Heart left ventricle (tissue), 16 donors: Measurements from ENCODE around the gene UBE4A. TPM values are rescaled to one million over a fixed set of nuclear protein-coding genes. Genes with fewer than 3 reads are reported as not detected.

Experiments
- ATAC-seq, 4 donors: fragments of 200-7000 bp; cut with Tn5 transposase; one replicate each; pipeline ENCODE4 v1.9.1; 2020 to 2022; ENCODE audit warnings: moderate library complexity in 4 of 4, mild to moderate bottlenecking in 3 of 4, moderate number of reproducible peaks in 1 of 4
- DNase-seq, 5 donors: peaks; one replicate each; pipeline ENCODE4 v3.0.0-alpha.2; 2020
- H3K27ac ChIP-seq, 12 donors: fragments of 200-600 bp; sonication (generic) in 4 of 12; one replicate each; pipeline versions ENCODE4 v1.5.0 to v1.8.0; 2016 to 2022; ENCODE audit warnings: mild to moderate bottlenecking in 2 of 12
- H3K27me3 ChIP-seq, 9 donors: fragments of 200-600 bp; sonication (generic) in 2 of 9; one replicate each; pipeline versions ENCODE4 v1.5.1 to v1.8.0; 2016 to 2022; ENCODE audit warnings: mild to moderate bottlenecking in 3 of 9
- H3K36me3 ChIP-seq, 9 donors: fragments of 200-600 bp; sonication (generic) in 2 of 9; one replicate each; pipeline versions ENCODE4 v1.5.0 to v1.8.0; 2018 to 2022; ENCODE audit warnings: mild to moderate bottlenecking in 2 of 9
- H3K4me1 ChIP-seq, 12 donors: fragments of 200-600 bp; sonication (generic) in 4 of 12; one replicate each; pipeline versions ENCODE4 v1.5.0 to v1.8.0; 2016 to 2022; ENCODE audit warnings: mild to moderate bottlenecking in 3 of 12
- H3K4me3 ChIP-seq, 12 donors: fragments of 200-600 bp; sonication (generic) in 4 of 12; one replicate each; pipeline versions ENCODE4 v1.5.0 to v1.8.0; 2017 to 2022; ENCODE audit warnings: mild to moderate bottlenecking in 9 of 12, moderate library complexity in 4 of 12
- H3K9me3 ChIP-seq, 12 donors: fragments of 200-600 bp; sonication (generic) in 4 of 12; one replicate each; pipeline versions ENCODE4 v1.5.0 to v1.8.0; 2016 to 2022; ENCODE audit warnings: mild to moderate bottlenecking in 1 of 12
- CTCF ChIP-seq, 12 donors: fragments of 200-600 bp; sonication (generic) in 4 of 12; IDR thresholded peaks; one replicate each; pipeline versions ENCODE4 v1.5.0 to v1.8.0; 2018 to 2022; ENCODE audit warnings: antibody characterized with exemption in 12 of 12, mild to moderate bottlenecking in 5 of 12
- POLR2A ChIP-seq, 2 donors: fragments of 450-650 bp; IDR thresholded peaks; one replicate each; pipeline ENCODE4 v1.6.1; 2017; ENCODE audit warnings: antibody characterized with exemption in 2 of 2, mild to moderate bottlenecking in 2 of 2, moderate library complexity in 2 of 2
- WGBS, 4 donors: extraction: QIAGEN DNeasy Blood & Tissue Kit in 2 of 4; methylation state at CpG; one replicate each; pipeline versions ENCODE4 v1.1.5 to v1.1.7; 2013 to 2018; 5-methylcytosine and 5-hydroxymethylcytosine counted together
- intact Hi-C, 10 donors: fragments of 100-400 bp; cut with DNase I; formaldehyde crosslinking; loops; one replicate each; pipeline versions ENCODE4 v1.11.1 to v1.14.2; 2022
- polyA plus RNA-seq, 2 donors: library from polyadenylated mRNA; stranded (reverse); fragments of 200-250 nt; gene quantifications; one replicate each; pipeline ENCODE4 v1.2.3, GENCODE V29; 2013
- total RNA-seq, 9 donors: library from RNA; depleted of rRNA in 2 of 9; stranded (reverse); fragments of >200 nt in 2 of 9; fragmentation: NEBNext Ultra II Directional in 3 of 9; extraction: Animal tissue kit (Norgen Biotek cat#: 25700) in 3 of 9; gene quantifications; one replicate each; pipeline versions ENCODE4 v1.1.0 to v1.2.4, GENCODE V29; 2016 to 2023
- donor health status: ischemic (EF 13 %, LVEDD 7.1; RV severe dilation, severe dysfunction).
- donor health status: healthy with polysubstance abuse.
- donor health status: DM: no; HTN: yes; CAD: no.
- donor health status: DM: no; HTN: no; CAD: no.
- donor health status: ischemic (EF 25% LVEDD 6.9; RV normal size, moderate dysfunction).
- donor health status: ischemic (EF 25% LVEDD 5.7; RV mildly dilated, moderate dysfunction).
- donor health status: healthy.
- donor health status: DM: yes; HTN: yes; CAD: no.
- donor health status: ischemic (EF 35%, LVEDD 5.7; RV mildly dilated, moderate dysfunction).
- donor health status: nonischemic (EF 11% LVEDD 7.7; RV severe dilation, severe dysfunction).
- donor health status: DM: yes; HTN: yes; CAD: no.
- donor health status: PGD.
- donor health status: ischemic (EF 29% LVEDD 5.4; RV normal size, mild dysfunction).
- donor health status: nonischemic (EF 23%, LVEDD 6.1; RV moderate dilation, normal function).

UBE4A gene
- total and polyA plus RNA-seq, 11 donors = 13.0 to 50.3 (median 39.7) TPM

DNA sequence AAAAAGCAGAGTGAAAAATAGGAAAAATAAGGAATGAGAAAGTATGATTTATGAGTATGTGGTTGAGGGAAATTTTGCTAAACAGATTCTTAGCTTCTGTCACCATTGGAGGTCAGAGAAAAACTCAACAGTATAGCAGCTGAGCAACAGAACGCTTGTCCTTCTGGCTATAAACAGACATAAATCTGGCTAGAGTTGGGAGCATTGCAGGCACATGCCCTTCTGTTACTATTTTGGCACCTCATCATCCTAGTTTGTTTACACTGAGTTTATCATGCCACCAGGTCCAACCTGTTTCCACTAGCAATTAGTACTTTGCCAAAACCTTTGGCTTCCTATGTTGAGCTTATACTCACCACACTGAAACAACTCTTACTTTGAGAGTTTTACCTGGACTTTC, 6.9 kb downstream of the UBE4A start:
- ATAC-seq = peak; percentile 94 to 98 (median 96)
- Histone ChIP-seq H3K36me3 (peaks cover 0 to 82% (median 63%) of the 10 kb centered on the region in 9 donors), H3K4me1 (peaks cover 0 to 32% (median 4%) of the 10 kb centered on the region in 12 donors), H3K9me3 (no peaks in the 10 kb centered on the region), H3K4me3 (no peak overlapping the region), H3K27ac (peak overlapping the region; percentile 59 to 92 (median 76)), H3K27me3 (no peaks in the 10 kb centered on the region)
- intact Hi-C loops = no loop called here
- TF ChIP-seq CTCF (IDR thresholded peaks at IDR 0.05) = no peak
- no peak for TF ChIP-seq POLR2A (IDR thresholded peaks at IDR 0.05)
- peak in 1 of 5 donors; percentile 23 for DNase-seq
- WGBS, 4 donors = 42 to 64% (median 61%) methylated on average over 1 of the region's 1 CpG

DNA sequence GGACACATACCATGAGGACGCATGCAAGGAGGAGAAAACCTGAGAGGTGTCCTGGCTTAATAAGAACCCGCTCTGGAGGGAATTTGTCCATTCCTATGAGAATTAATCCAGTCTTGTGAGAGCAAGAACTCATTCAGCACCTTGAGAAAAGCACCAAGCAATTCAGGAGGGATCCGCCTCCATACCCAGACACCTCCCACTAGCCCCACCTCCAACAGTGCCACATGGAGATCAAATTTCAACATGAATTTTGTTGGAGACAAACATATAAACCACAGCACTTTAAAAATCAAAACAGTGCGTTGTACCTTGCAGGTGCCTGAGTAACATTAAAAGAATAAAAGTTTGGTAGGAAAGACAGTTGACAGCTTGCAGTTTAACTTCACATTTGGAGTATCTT, 11.4 kb downstream of the UBE4A start:
- no peak overlapping the region for H3K27ac ChIP-seq
- intact Hi-C loops = no loop called here
- TF ChIP-seq CTCF (IDR thresholded peaks at IDR 0.05) = no peak
- no peak for TF ChIP-seq POLR2A (IDR thresholded peaks at IDR 0.05)
- ATAC-seq = no peak
- H3K4me3 ChIP-seq = no peak overlapping the region
- H3K27me3 ChIP-seq = no peaks in the 10 kb centered on the region
- H3K4me1 ChIP-seq = peaks cover 0 to 17% (median 0%) of the 10 kb centered on the region in 12 donors
- no peaks in the 10 kb centered on the region for H3K9me3 ChIP-seq
- WGBS, 4 donors = 91 to 98% (median 95%) methylated on average over 4 of the region's 4 CpGs
- peaks cover 0 to 100% (median 98%) of the 10 kb centered on the region in 9 donors for H3K36me3 ChIP-seq
- no peak for DNase-seq

GRCh38 chr11:118373263-118373662, 13.9 kb downstream of the UBE4A start:
- H3K27me3 ChIP-seq = no peaks in the 10 kb centered on the region
- DNase-seq (no peak), ATAC-seq (no peak)
- no peaks in the 10 kb centered on the region for H3K4me1 ChIP-seq
- H3K36me3 ChIP-seq = peaks cover 0 to 100% (median 100%) of the 10 kb centered on the region in 9 donors
- H3K4me3 ChIP-seq = no peak overlapping the region
- intact Hi-C loops = no loop called here
- WGBS, 4 donors = 87 to 98% (median 95%) methylated on average over 2 of the region's 2 CpGs
- TF ChIP-seq CTCF (IDR thresholded peaks at IDR 0.05) (no peak), POLR2A (IDR thresholded peaks at IDR 0.05) (no peak)
- H3K27ac ChIP-seq = no peak overlapping the region
- no peaks in the 10 kb centered on the region for H3K9me3 ChIP-seq

DNA sequence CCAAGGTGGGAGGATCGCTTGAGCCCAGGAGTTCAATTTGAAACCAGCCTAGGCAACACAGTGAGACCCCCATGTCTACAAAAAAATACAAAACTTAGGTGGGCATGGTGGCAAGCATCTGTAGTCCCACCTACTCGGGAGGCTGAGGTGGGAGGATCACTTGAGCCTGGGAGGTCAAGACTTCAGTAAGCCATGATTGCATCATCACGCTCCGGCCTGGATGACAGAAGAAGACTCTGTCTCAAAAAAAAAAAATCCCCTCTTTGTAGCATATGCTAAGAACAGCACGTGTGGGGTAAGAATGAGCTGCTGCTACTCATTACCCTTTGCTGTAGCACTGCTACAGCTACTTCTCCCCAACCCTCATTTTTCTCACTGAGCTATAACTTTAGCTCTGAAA, 14.5 kb downstream of the UBE4A start:
- TF ChIP-seq POLR2A (IDR thresholded peaks at IDR 0.05) = no peak
- TF ChIP-seq CTCF (IDR thresholded peaks at IDR 0.05) = no peak
- H3K27me3 ChIP-seq = no peaks in the 10 kb centered on the region
- H3K4me3 ChIP-seq = no peak overlapping the region
- H3K27ac ChIP-seq = no peak overlapping the region
- peaks cover 0 to 100% (median 100%) of the 10 kb centered on the region in 9 donors for H3K36me3 ChIP-seq
- ATAC-seq = no peak
- H3K4me1 ChIP-seq = no peaks in the 10 kb centered on the region
- WGBS, 4 donors = 92 to 98% (median 94%) methylated on average over 5 of the region's 5 CpGs
- intact Hi-C loops = no loop called here
- no peaks in the 10 kb centered on the region for H3K9me3 ChIP-seq
- DNase-seq = no peak
